Fibroblast of pulmonary artery (primary cell): ENCODE measurements around the gene LDHAL6A.

Experiments
- DNase-seq: peaks from one replicate; pipeline ENCODE4 v3.0.0-alpha.2; 2010; ENCODE audit warnings: low read depth
- H3K4me3 ChIP-seq: replicated peaks from 2 replicates; pipeline ENCODE4 v1.5.1; 2011; ENCODE audit warnings: low read depth, mild to moderate bottlenecking, control low read depth, low read length, moderate library complexity
- CTCF ChIP-seq: IDR thresholded peaks from 2 replicates; pipeline ENCODE4 v1.5.1; 2011; ENCODE audit warnings: mild to moderate bottlenecking, control low read depth, low read length, inconsistent platforms; ENCODE audit errors: missing control alignments

Gene LDHAL6A

GRCh38 chr11:18495271-18495670 lies 39.6 kb downstream of the LDHAL6A start:
- no peak for DNase-seq
- no peak overlapping the region for H3K4me3 ChIP-seq
- no peak for TF ChIP-seq CTCF

- DNase-seq = no peak
- TF ChIP-seq CTCF = no peak
Observed at GRCh38 chr11:18495703-18496102, 40.0 kb downstream of the LDHAL6A start.

GRCh38 chr11:18498039-18498438 lies 42.4 kb downstream of the LDHAL6A start:
- TF ChIP-seq CTCF = no peak
- no peak for DNase-seq
- H3K4me3 ChIP-seq = no peak overlapping the region

More at GRCh38 chr11:18495703-18496102, 40.0 kb downstream of the LDHAL6A start:
- no peak overlapping the region for H3K4me3 ChIP-seq

GRCh38 chr11:18501629-18502028 lies 46.0 kb downstream of the LDHAL6A start:
- no peak for TF ChIP-seq CTCF
- DNase-seq = no peak

GRCh38 chr11:18502352-18502751 lies 46.7 kb downstream of the LDHAL6A start:
- TF ChIP-seq CTCF = no peak
- no peak overlapping the region for H3K4me3 ChIP-seq
- no peak for DNase-seq

More at GRCh38 chr11:18501629-18502028, 46.0 kb downstream of the LDHAL6A start:
- H3K4me3 ChIP-seq = no peak overlapping the region

GRCh38 chr11:18521122-18521521 lies 65.5 kb downstream of the LDHAL6A start:
- TF ChIP-seq CTCF = no peak

GRCh38 chr11:18522388-18522787 lies 66.7 kb downstream of the LDHAL6A start:
- TF ChIP-seq CTCF = no peak
- H3K4me3 ChIP-seq = no peak overlapping the region
- DNase-seq = no peak

More at GRCh38 chr11:18521122-18521521, 65.5 kb downstream of the LDHAL6A start:
- DNase-seq = no peak
- H3K4me3 ChIP-seq = no peak overlapping the region
